Suprapubic skin (tissue), 4 donors: ENCODE data around the gene YARS1.

Experiments used
- CTCF ChIP-seq, 2 donors: fragments of 200-600 bp in 1 of 2; fragments of 450-650 bp in 1 of 2; sonication (generic) in 1 of 2; IDR thresholded peaks; one replicate each; pipeline ENCODE4 v1.5.1; 2016 to 2019; ENCODE audit warnings: antibody characterized with exemption in 2 of 2, mild to moderate bottlenecking in 1 of 2, moderate library complexity in 1 of 2
- EP300 ChIP-seq: sonication (generic); formaldehyde crosslinking; IDR thresholded peaks from one replicate; pipeline ENCODE4 v1.6.1; 2017; ENCODE audit warnings: antibody characterized with exemption
- POLR2A ChIP-seq, 2 donors: fragments of 450-650 bp; IDR thresholded peaks; one replicate each; pipeline ENCODE4 v1.6.1; 2017; ENCODE audit warnings: antibody characterized with exemption in 2 of 2, mild to moderate bottlenecking in 2 of 2, moderate library complexity in 2 of 2
- POLR2AphosphoS5 ChIP-seq, 3 donors: sonication (generic); formaldehyde crosslinking; IDR thresholded peaks; one replicate each; pipeline ENCODE4 v1.6.1; 2017; ENCODE audit warnings: antibody characterized with exemption in 3 of 3

GRCh38 chr1:32775640-32776337, 41.4 kb downstream of the YARS1 start:
- TF ChIP-seq CTCF (IDR thresholded peaks at IDR 0.05) (no peak), POLR2AphosphoS5 (IDR thresholded peaks at IDR 0.05) (no peak), POLR2A (IDR thresholded peaks at IDR 0.05) (no peak), EP300 (no peak)
